Liver (tissue), 9 donors: ENCODE measurements around the gene KLK13. TPM values are rescaled to one million over a fixed set of nuclear protein-coding genes. Genes with fewer than 3 reads are reported as not detected.

Experiments used
- DNase-seq: peaks from one replicate; pipeline ENCODE4 v3.0.0-alpha.2; 2017; ENCODE audit warnings: low spot score
- H3K27ac ChIP-seq, 2 donors: one replicate each; pipeline ENCODE4 v1.7.0; 2013; ENCODE audit warnings: inconsistent platforms in 2 of 2, low read length in 2 of 2, control low read depth in 1 of 2, low read depth in 1 of 2, mild to moderate bottlenecking in 1 of 2
- H3K27me3 ChIP-seq, 4 donors: one replicate each; pipeline versions ENCODE4 v1.6.1 to v1.7.0; 2013; ENCODE audit warnings: low read length in 3 of 4, inconsistent platforms in 1 of 4, mild to moderate bottlenecking in 1 of 4, moderate library complexity in 1 of 4; ENCODE audit not compliant: control insufficient read depth in 4 of 4, insufficient read depth in 4 of 4
- H3K36me3 ChIP-seq, 4 donors: one replicate each; pipeline versions ENCODE4 v1.6.1 to v1.7.0; 2013; ENCODE audit warnings: low read length in 3 of 4, mild to moderate bottlenecking in 3 of 4, low read depth in 1 of 4, moderate library complexity in 1 of 4; ENCODE audit not compliant: control insufficient read depth in 4 of 4, insufficient read depth in 3 of 4
- H3K4me1 ChIP-seq, 4 donors: one replicate each; pipeline versions ENCODE4 v1.6.1 to v1.7.0; 2013; ENCODE audit warnings: low read length in 3 of 4, mild to moderate bottlenecking in 3 of 4, moderate library complexity in 1 of 4; ENCODE audit not compliant: control insufficient read depth in 4 of 4, insufficient read depth in 4 of 4
- H3K4me3 ChIP-seq, 3 donors: one replicate each; pipeline versions ENCODE4 v1.6.1 to v1.7.0; 2013; ENCODE audit warnings: low read length in 3 of 3, control low read depth in 1 of 3, low read depth in 1 of 3, mild to moderate bottlenecking in 1 of 3
- H3K9ac ChIP-seq, 2 donors: one replicate each; pipeline ENCODE4 v1.7.0; 2013; ENCODE audit warnings: low read length in 2 of 2, mild to moderate bottlenecking in 2 of 2, moderate library complexity in 2 of 2, control low read depth in 1 of 2, low read depth in 1 of 2
- H3K9me3 ChIP-seq, 4 donors: one replicate each; pipeline versions ENCODE4 v1.6.1 to v1.7.0; 2013; ENCODE audit warnings: low read length in 3 of 4; ENCODE audit not compliant: control insufficient read depth in 4 of 4
- ATF3 ChIP-seq: IDR thresholded peaks from 2 replicates; pipeline ENCODE4 v1.6.1; 2016; ENCODE audit warnings: antibody characterized with exemption
- CTCF ChIP-seq: fragments of 150-350 bp; IDR thresholded peaks from 2 replicates; pipeline ENCODE4 v1.5.1; 2017; ENCODE audit warnings: improper control_type of control experiment, low read depth, low read length; ENCODE audit not compliant: missing input control
- EGR1 ChIP-seq, 2 donors: IDR thresholded peaks; 2 replicates each; pipeline ENCODE4 v1.6.1; 2016 to 2018; ENCODE audit warnings: antibody characterized with exemption in 2 of 2, low read depth in 2 of 2
- FOXA2 ChIP-seq: IDR thresholded peaks from 2 replicates; pipeline ENCODE4 v1.6.1; 2016; ENCODE audit warnings: antibody characterized with exemption
- GABPA ChIP-seq, 2 donors: IDR thresholded peaks in 1 of 2; conservative IDR thresholded peaks in 1 of 2; 2 replicates each; pipeline ENCODE4 v1.6.1; 2016; ENCODE audit warnings: antibody characterized with exemption in 2 of 2, mild to moderate bottlenecking in 1 of 2, moderate library complexity in 1 of 2
- HNF4A ChIP-seq, 2 donors: conservative IDR thresholded peaks; 2 replicates each; pipeline ENCODE4 v1.6.1; 2016; ENCODE audit warnings: antibody characterized with exemption in 2 of 2, mild to moderate bottlenecking in 2 of 2
- JUND ChIP-seq, 2 donors: IDR thresholded peaks; 2 replicates each; pipeline ENCODE4 v1.6.1; 2016; ENCODE audit warnings: antibody characterized with exemption in 2 of 2
- MAX ChIP-seq: IDR thresholded peaks from 2 replicates; pipeline ENCODE4 v1.6.1; 2016; ENCODE audit warnings: antibody characterized with exemption
- RAD21 ChIP-seq, 2 donors: IDR thresholded peaks; 2 replicates each; pipeline ENCODE4 v1.6.1; 2016; ENCODE audit warnings: antibody characterized with exemption in 2 of 2, mild to moderate bottlenecking in 2 of 2
- REST ChIP-seq: IDR thresholded peaks from 2 replicates; pipeline ENCODE4 v1.6.1; 2016; ENCODE audit warnings: antibody characterized with exemption, mild to moderate bottlenecking
- RXRA ChIP-seq, 2 donors: IDR thresholded peaks; 2 replicates each; pipeline ENCODE4 v1.6.1; 2017 to 2018; ENCODE audit warnings: antibody characterized with exemption in 2 of 2, mild to moderate bottlenecking in 1 of 2
- SP1 ChIP-seq: IDR thresholded peaks from 2 replicates; pipeline ENCODE4 v1.6.1; 2018; ENCODE audit warnings: antibody characterized with exemption, mild to moderate bottlenecking
- TAF1 ChIP-seq: conservative IDR thresholded peaks from 2 replicates; pipeline ENCODE4 v1.6.1; 2016; ENCODE audit warnings: antibody characterized with exemption, mild to moderate bottlenecking
- YY1 ChIP-seq: IDR thresholded peaks from 2 replicates; pipeline ENCODE4 v1.6.1; 2016; ENCODE audit warnings: antibody characterized with exemption, mild to moderate bottlenecking
- WGBS: extraction: QIAGEN DNeasy Blood & Tissue Kit; methylation state at CpG from one replicate; pipeline ENCODE4 v1.1.7; 2013; 5-methylcytosine and 5-hydroxymethylcytosine counted together
- polyA plus RNA-seq, 2 donors: library from polyadenylated mRNA; stranded (reverse) in 1 of 2; unstranded in 1 of 2; fragments of 200-250 nt in 1 of 2; fragments of >200 nt in 1 of 2; fragmentation: Nextera tagmentation in 1 of 2; extraction: Ambion mirVana in 1 of 2; gene quantifications; one replicate each; pipeline versions ENCODE4 v1.2.1 to v1.2.3, GENCODE V29; 2013 to 2015
- total RNA-seq, 2 donors: library from RNA; depleted of rRNA; stranded (reverse); fragments of >200 nt; gene quantifications; one replicate each; pipeline ENCODE4 v1.2.3, GENCODE V29; 2014
- donor health status: healthy.
- donor health status: healthy.
- donor health status: healthy.
- donor health status: healthy.
- donor health status: healthy.

Gene KLK13
- total and polyA plus RNA-seq, 4 donors = not detected

GRCh38 chr19:51060973-51061372, 3.9 kb downstream of the KLK13 start:
- no peaks in the 10 kb centered on the region for H3K36me3 ChIP-seq
- no peak overlapping the region for H3K27ac ChIP-seq
- no peaks in the 10 kb centered on the region for H3K9me3 ChIP-seq
- 2% methylated on average over 1 of the region's 1 CpG for WGBS
- no peak overlapping the region for H3K9ac ChIP-seq
- DNase-seq = no peak
- H3K4me3 ChIP-seq = no peak overlapping the region
- TF ChIP-seq JUND (IDR thresholded peaks at IDR 0.05) (no peak), GABPA (IDR thresholded peaks at IDR 0.05 in 1 of 2, conservative IDR thresholded peaks at IDR 0.05 in 1 of 2) (no peak)
- peaks cover 0 to 6% (median 3%) of the 10 kb centered on the region in 4 donors for H3K27me3 ChIP-seq
- H3K4me1 ChIP-seq = no peaks in the 10 kb centered on the region

GRCh38 chr19:51060336-51060735, 4.6 kb downstream of the KLK13 start:
- Histone ChIP-seq H3K27me3 (peaks cover 0 to 3% (median 3%) of the 10 kb centered on the region in 4 donors), H3K9ac (no peak overlapping the region), H3K27ac (no peak overlapping the region), H3K4me3 (no peak overlapping the region), H3K9me3 (no peaks in the 10 kb centered on the region), H3K4me1 (no peaks in the 10 kb centered on the region), H3K36me3 (no peaks in the 10 kb centered on the region)
- 62% methylated on average over 4 of the region's 4 CpGs for WGBS
- DNase-seq = no peak
- TF ChIP-seq RXRA (IDR thresholded peaks at IDR 0.05) (no peak), ATF3 (no peak), REST (no peak), TAF1 (no peak), CTCF (no peak), SP1 (no peak), HNF4A (conservative IDR thresholded peaks at IDR 0.05) (no peak), YY1 (no peak), GABPA (IDR thresholded peaks at IDR 0.05 in 1 of 2, conservative IDR thresholded peaks at IDR 0.05 in 1 of 2) (no peak), FOXA2 (no peak), MAX (no peak), EGR1 (IDR thresholded peaks at IDR 0.05; ENCODE audit: low read depth in 2 of 2) (no peak)

GRCh38 chr19:51059715-51060114, 5.2 kb downstream of the KLK13 start:
- TF ChIP-seq RAD21 (IDR thresholded peaks at IDR 0.05) = no peak
- TF ChIP-seq GABPA (IDR thresholded peaks at IDR 0.05 in 1 of 2, conservative IDR thresholded peaks at IDR 0.05 in 1 of 2) = no peak
- TF ChIP-seq TAF1 = no peak
- DNase-seq = no peak

More at GRCh38 chr19:51059715-51060114, 5.2 kb downstream of the KLK13 start:
- no peaks in the 10 kb centered on the region for H3K36me3 ChIP-seq
- H3K27ac ChIP-seq = no peak overlapping the region
- no peak overlapping the region for H3K4me3 ChIP-seq
- H3K4me1 ChIP-seq = no peaks in the 10 kb centered on the region
- H3K9me3 ChIP-seq = no peaks in the 10 kb centered on the region
- WGBS = 69% methylated on average over 7 of the region's 7 CpGs
- no peak overlapping the region for H3K9ac ChIP-seq
- H3K27me3 ChIP-seq = peaks cover 0 to 3% (median 2%) of the 10 kb centered on the region in 4 donors
